ENCODE data around the gene SUPT6H.

GRCh38 chr17:28644787-28645575, 17.0 kb upstream of the SUPT6H start, which contains the start of gene BLTP2:
- TF ChIP-seq CTCF (IDR thresholded peaks at IDR 0.05) (no peak), ZFX (IDR thresholded peaks at IDR 0.05; ENCODE audit: borderline replicate concordance) (no peak)

Data from 22Rv1 (cell line).